Keratinocyte (primary cell): ENCODE data around the gene OR2S2. TPM values are rescaled to one million over a fixed set of nuclear protein-coding genes. Genes with fewer than 3 reads are reported as not detected.
"Not testable (repeated sequence)": the region's sequence is repeated elsewhere in the genome, so short reads cannot be mapped to it uniquely, and the experiment has no call there.

Source experiments
- DNase-seq: peaks from one replicate; pipeline ENCODE4 v3.0.0-alpha.2; 2011; ENCODE audit warnings: low read depth, missing footprints, low spot score
- FAIRE-seq: peaks from 2 replicates; lab custom pipeline; 2011; peaks lifted over from hg19 to GRCh38; lab: Jason Lieb, UNC
- H2AFZ ChIP-seq: 2 replicates; pipeline ENCODE4 v1.6.0; 2012; ENCODE audit warnings: low read length, control low read depth, inconsistent platforms; ENCODE audit not compliant: control insufficient read depth
- H3K27ac ChIP-seq: 2 replicates; pipeline ENCODE4 v1.5.1; 2011; ENCODE audit warnings: low read length; ENCODE audit not compliant: control insufficient read depth, insufficient read depth
- H3K27me3 ChIP-seq: 3 replicates; pipeline ENCODE4 v1.6.0; 2011; ENCODE audit warnings: low read length; ENCODE audit not compliant: control insufficient read depth, insufficient read depth; ENCODE audit errors: extremely low read depth
- H3K36me3 ChIP-seq, 2 experiments: 2 replicates in 1 of 2; 3 replicates in 1 of 2; pipeline ENCODE4 v1.5.1; 2011; ENCODE audit warnings: low read length in 2 of 2, mild to moderate bottlenecking in 1 of 2; ENCODE audit not compliant: control insufficient read depth in 2 of 2, insufficient read depth in 2 of 2; ENCODE audit errors: extremely low read depth in 1 of 2
- H3K4me1 ChIP-seq: 3 replicates; pipeline ENCODE4 v1.5.1; 2011; ENCODE audit warnings: low read length; ENCODE audit not compliant: control insufficient read depth, insufficient read depth; ENCODE audit errors: extremely low read depth
- H3K4me2 ChIP-seq: 3 replicates; pipeline ENCODE4 v1.6.0; 2011; ENCODE audit warnings: low read depth, low read length; ENCODE audit not compliant: control insufficient read depth, insufficient read depth; ENCODE audit errors: extremely low read depth
- H3K4me3 ChIP-seq, 3 experiments: fragments of 200-600 bp in 1 of 3; sonication (generic) in 1 of 3; 2 replicates in 2 of 3; 3 replicates in 1 of 3; pipeline ENCODE4 v1.5.1; 2011 to 2016; ENCODE audit warnings: low read length in 3 of 3, mild to moderate bottlenecking in 3 of 3, control low read depth in 2 of 3, inconsistent platforms in 1 of 3, low read depth in 1 of 3, mixed read lengths in 1 of 3, mixed run types in 1 of 3, moderate library complexity in 1 of 3; ENCODE audit not compliant: control insufficient read depth in 2 of 3, insufficient read depth in 2 of 3; ENCODE audit errors: extremely low read depth in 1 of 3
- H3K79me2 ChIP-seq: 2 replicates; pipeline ENCODE4 v1.6.0; 2012; ENCODE audit warnings: low read length; ENCODE audit not compliant: control insufficient read depth, insufficient read depth
- H3K9ac ChIP-seq: 3 replicates; pipeline ENCODE4 v1.6.0; 2011; ENCODE audit warnings: low read length; ENCODE audit not compliant: control insufficient read depth, insufficient read depth; ENCODE audit errors: extremely low read depth
- H3K9me1 ChIP-seq: 3 replicates; pipeline ENCODE4 v1.6.0; 2011; ENCODE audit warnings: low read length; ENCODE audit not compliant: control insufficient read depth, insufficient read depth; ENCODE audit errors: extremely low read depth
- H3K9me3 ChIP-seq: 2 replicates; pipeline ENCODE4 v1.5.1; 2012; ENCODE audit warnings: low read depth, low read length; ENCODE audit not compliant: control insufficient read depth
- H4K20me1 ChIP-seq: 3 replicates; pipeline ENCODE4 v1.6.0; 2011; ENCODE audit warnings: low read length; ENCODE audit not compliant: control insufficient read depth, insufficient read depth; ENCODE audit errors: extremely low read depth
- CTCF ChIP-seq, 3 experiments: IDR thresholded peaks in 1 of 3; conservative IDR thresholded peaks in 1 of 3; optimal IDR thresholded peaks in 1 of 3; 2 replicates in 2 of 3; 3 replicates in 1 of 3; pipeline versions ENCODE3 to v1.5.1; 2011; ENCODE audit warnings: low read length in 3 of 3, mild to moderate bottlenecking in 3 of 3, moderate library complexity in 2 of 3, control low read depth in 1 of 3, inconsistent platforms in 1 of 3; ENCODE audit not compliant: insufficient read depth in 2 of 3; ENCODE audit errors: extremely low read depth in 1 of 3
- EZH2 ChIP-seq: IDR thresholded peaks from one replicate; pipeline ENCODE4 v1.6.1; 2012; ENCODE audit warnings: inconsistent platforms, mild to moderate bottlenecking, low read length, moderate library complexity
- dilution Hi-C: fragments of 300-500 bp; cut with MboI; formaldehyde crosslinking; loops from one replicate; pipeline ENCODE4 v1.7.0; 2020; ENCODE audit warnings: low sequenced_read_pairs; ENCODE audit not compliant: extremely low pct_ligation_motif_present
- polyA plus RNA-seq, 5 experiments: library from polyadenylated mRNA; depleted of rRNA in 3 of 5; stranded (reverse) in 3 of 5; stranded (forward) in 1 of 5; unstranded in 1 of 5; fragments of >200 nt; gene quantifications; 1 replicate in 1 of 5; 2 replicates in 3 of 5; 3 replicates in 1 of 5; pipeline versions ENCODE4 v1.2.1 to v1.2.3, GENCODE V29; 2011 to 2012; ENCODE audit warnings: missing spikeins in 2 of 5, low read depth in 1 of 5, low replicate concordance in 1 of 5

OR2S2 gene
- polyA plus RNA-seq, 1 donor (not counting 4 experiments of a cell fraction or from before 2014, with no cell fraction given) = not detected

GRCh38 chr9:35935755-35936509 is 22.0 kb downstream of the OR2S2 start:
- no peaks in the 10 kb centered on the region for H3K9me3 ChIP-seq
- no peaks in the 10 kb centered on the region for H3K79me2 ChIP-seq
- no peak for FAIRE-seq
- no peak for DNase-seq
- no peaks in the 10 kb centered on the region for H3K4me1 ChIP-seq
- no peak overlapping the region for H3K4me3 ChIP-seq
- no peak overlapping the region for H3K9ac ChIP-seq
- H3K4me2 ChIP-seq = peak overlapping the region; percentile 2
- TF ChIP-seq CTCF (optimal IDR thresholded peaks at IDR 0.05 in 1 of 3, IDR thresholded peaks at IDR 0.05 in 1 of 3, conservative IDR thresholded peaks at IDR 0.05 in 1 of 3; ENCODE audit: extremely low read depth in 1 of 3, insufficient read depth in 2 of 3, low read length in 3 of 3) (no peak), EZH2 (no peak)
- no peak overlapping the region for H3K27ac ChIP-seq
- no peaks in the 10 kb centered on the region for H3K36me3 ChIP-seq
- H3K27me3 ChIP-seq = no peaks in the 10 kb centered on the region
- no peaks in the 10 kb centered on the region for H4K20me1 ChIP-seq
- no peaks in the 10 kb centered on the region for H3K9me1 ChIP-seq
- no peak overlapping the region for H2AFZ ChIP-seq
- dilution Hi-C loops = no loop called here

GRCh38 chr9:35935261-35935660 is 22.7 kb downstream of the OR2S2 start:
- no peaks in the 10 kb centered on the region for H4K20me1 ChIP-seq
- H3K27ac ChIP-seq = no peak overlapping the region
- H3K4me3 ChIP-seq = no peak overlapping the region
- no peak overlapping the region for H3K4me2 ChIP-seq
- H3K9ac ChIP-seq = no peak overlapping the region
- FAIRE-seq (no peak), DNase-seq (no peak)
- H3K9me3 ChIP-seq = no peaks in the 10 kb centered on the region
- H3K4me1 ChIP-seq = no peaks in the 10 kb centered on the region
- TF ChIP-seq EZH2 (no peak), CTCF (optimal IDR thresholded peaks at IDR 0.05 in 1 of 3, IDR thresholded peaks at IDR 0.05 in 1 of 3, conservative IDR thresholded peaks at IDR 0.05 in 1 of 3; ENCODE audit: extremely low read depth in 1 of 3, insufficient read depth in 2 of 3, low read length in 3 of 3) (no peak)
- no peaks in the 10 kb centered on the region for H3K79me2 ChIP-seq
- no peaks in the 10 kb centered on the region for H3K36me3 ChIP-seq
- dilution Hi-C loops = no loop called here
- no peaks in the 10 kb centered on the region for H3K9me1 ChIP-seq
- H2AFZ ChIP-seq = no peak overlapping the region
- H3K27me3 ChIP-seq = no peaks in the 10 kb centered on the region

- H3K27me3 ChIP-seq, H3K79me2 ChIP-seq, H3K4me3 ChIP-seq, dilution Hi-C loops, FAIRE-seq, H3K4me1 ChIP-seq, H3K27ac ChIP-seq, H3K9me1 ChIP-seq, H3K9ac ChIP-seq, H2AFZ ChIP-seq, H3K4me2 ChIP-seq, DNase-seq, H3K9me3 ChIP-seq, H3K36me3 ChIP-seq, H4K20me1 ChIP-seq: not testable (repeated sequence)
Measured at GRCh38 chr9:35934069-35934468, 23.9 kb downstream of the OR2S2 start.
